CD4-positive, alpha-beta T cell (primary cell): ENCODE results near the gene GALK1. TPM values are rescaled to one million over a fixed set of nuclear protein-coding genes. Genes with fewer than 3 reads are reported as not detected.
"Not testable (repeated sequence)": the region's sequence is repeated elsewhere in the genome, so short reads cannot be mapped to it uniquely, and the experiment has no call there.

Experiments used
- ATAC-seq: fragments of 200-7000 bp; cut with Tn5 transposase; one replicate; pipeline ENCODE4 v1.10.0; 2022; ENCODE audit warnings: mild to moderate bottlenecking; ENCODE audit not compliant: poor library complexity
- CTCF ChIA-PET: fragments of 350-600 bp; sonication (Branson Sonifier 250); formaldehyde crosslinking; loops from one replicate; lab custom pipeline; 2021; ENCODE audit warnings: antibody characterized with exemption, inconsistent platforms; lab: Charles Lee
- POLR2A ChIA-PET: fragments of 350-600 bp; sonication (Branson Sonifier 250); formaldehyde crosslinking; loops from one replicate; lab custom pipeline; 2021; ENCODE audit warnings: antibody characterized with exemption, inconsistent platforms; lab: Charles Lee
- DNase-seq, 14 experiments: peaks; one replicate each; pipeline ENCODE4 v3.0.0-alpha.2; 2013 to 2020; ENCODE audit warnings: mixed read lengths in 2 of 14
- H3K27ac ChIP-seq, 2 donors: one replicate each; pipeline versions ENCODE4 v1.5.1 to v1.7.0; 2013; ENCODE audit warnings: low read length in 2 of 2, low read depth in 1 of 2, mild to moderate bottlenecking in 1 of 2
- H3K27me3 ChIP-seq, 2 experiments: 1 replicate in 1 of 2; 2 replicates in 1 of 2; pipeline versions ENCODE4 v1.6.1 to v1.7.0; 2013; ENCODE audit warnings: low read length in 2 of 2, control low read depth in 1 of 2, mild to moderate bottlenecking in 1 of 2, moderate library complexity in 1 of 2; ENCODE audit not compliant: insufficient read depth in 2 of 2, control insufficient read depth in 1 of 2
- H3K36me3 ChIP-seq: one replicate; pipeline ENCODE4 v1.6.1; 2013; ENCODE audit warnings: low read length, control low read depth; ENCODE audit not compliant: insufficient read depth
- H3K4me1 ChIP-seq: one replicate; pipeline ENCODE4 v1.6.1; 2013; ENCODE audit warnings: low read length, control low read depth; ENCODE audit not compliant: insufficient read depth
- H3K4me3 ChIP-seq: one replicate; pipeline ENCODE4 v1.5.1; 2013; ENCODE audit warnings: mild to moderate bottlenecking, low read length, moderate library complexity
- H3K9me3 ChIP-seq, 2 experiments: 1 replicate in 1 of 2; 2 replicates in 1 of 2; pipeline versions ENCODE4 v1.6.1 to v1.7.0; 2013; ENCODE audit warnings: low read length in 2 of 2, mild to moderate bottlenecking in 2 of 2, control low read depth in 1 of 2, moderate library complexity in 1 of 2; ENCODE audit not compliant: control insufficient read depth in 1 of 2, insufficient read depth in 1 of 2
- H3K27ac Mint-ChIP-seq: one replicate; pipeline ENCODE4 v1.8.0; 2020; ENCODE audit warnings: mixed read lengths
- H3K27me3 Mint-ChIP-seq: one replicate; pipeline ENCODE4 v1.8.0; 2021; ENCODE audit warnings: mixed read lengths
- H3K36me3 Mint-ChIP-seq: one replicate; pipeline ENCODE4 v1.8.0; 2021; ENCODE audit warnings: low read depth, mixed read lengths
- H3K4me1 Mint-ChIP-seq: one replicate; pipeline ENCODE4 v1.8.0; 2021; ENCODE audit warnings: low read depth, mixed read lengths
- H3K4me3 Mint-ChIP-seq: one replicate; pipeline ENCODE4 v1.8.0; 2020; ENCODE audit warnings: mild to moderate bottlenecking, mixed read lengths
- H3K9me3 Mint-ChIP-seq: one replicate; pipeline ENCODE4 v1.8.0; 2020; ENCODE audit warnings: mixed read lengths
- intact Hi-C, 2 experiments: fragments of 100-400 bp; cut with DNase I in 1 of 2; cut with micrococcal nuclease in 1 of 2; formaldehyde crosslinking; loops; one replicate each; pipeline versions ENCODE4 v1.15.1 to v1.9.0; 2023 to 2025; cut with DNase I, micrococcal nuclease
- total RNA-seq, 174 experiments: library from RNA in 2 of 174; stranded (reverse) in 2 of 174; gene quantifications; one replicate each; pipeline ENCODE4 v1.2.3 and lab custom pipeline; 2021 to 2026
- TF ChIP-seq, protein P1 (sequence below): fragments of 200-600 bp; IDR thresholded peaks from one replicate; pipeline ENCODE4 v1.8.0; 2022; ENCODE audit warnings: antibody characterized with exemption, mild to moderate bottlenecking

The GALK1 gene
- total RNA-seq, 2 experiments from 2014 or later: 5.9 to 6.0 TPM

DNA sequence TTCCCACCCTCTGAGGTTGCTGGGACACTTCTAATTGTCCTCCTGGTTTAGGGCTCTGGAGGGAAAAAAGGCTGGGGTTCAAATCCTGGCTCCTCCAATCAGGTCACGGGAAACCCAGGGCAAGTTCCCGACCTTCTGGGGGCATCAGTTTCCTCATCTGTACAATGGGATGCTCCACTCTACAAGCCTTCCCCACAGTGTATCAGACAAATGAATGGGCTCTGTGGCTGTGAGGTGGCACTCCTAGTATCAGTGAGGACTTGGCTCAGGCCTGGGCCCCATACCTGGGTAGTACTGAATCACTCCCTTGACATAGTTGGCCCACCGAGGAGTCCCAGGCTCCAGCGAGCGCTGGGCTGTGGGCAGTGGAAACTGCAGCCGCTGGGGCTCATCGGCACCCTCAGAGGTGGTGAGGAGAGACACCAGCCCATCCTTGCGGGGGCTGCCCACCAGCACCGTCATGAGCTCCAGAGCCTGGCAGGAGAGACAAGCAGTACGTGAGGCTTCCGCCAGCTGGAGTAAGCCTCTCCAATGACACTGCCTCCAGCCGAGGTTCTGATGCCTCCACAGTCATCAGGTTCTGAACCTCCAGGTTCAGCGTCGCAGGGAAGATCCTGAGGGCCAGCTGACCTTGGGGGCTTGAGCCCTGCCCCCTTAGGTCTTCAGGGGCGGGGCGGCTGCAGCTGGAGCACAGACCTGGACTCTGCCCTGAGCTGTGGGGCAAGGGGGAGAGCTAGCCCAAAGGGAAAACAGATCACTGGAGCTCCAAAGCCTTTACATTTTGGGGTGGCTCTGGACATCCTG is 1.2 kb downstream of the GALK1 start:
- Mint-ChIP-seq H3K9me3 (no peaks in the 10 kb centered on the region), H3K4me3 (peak overlapping the region; percentile 74), H3K4me1 (peaks cover 16% of the 10 kb centered on the region), H3K27ac (peak overlapping the region; percentile 44), H3K36me3 (no peaks in the 10 kb centered on the region), H3K27me3 (no peaks in the 10 kb centered on the region)
- Histone ChIP-seq H3K27me3 (no peaks in the 10 kb centered on the region), H3K9me3 (no peaks in the 10 kb centered on the region), H3K36me3 (no peaks in the 10 kb centered on the region), H3K4me3 (peak overlapping the region; percentile 65), H3K27ac (no peak overlapping the region), H3K4me1 (peaks cover 24% of the 10 kb centered on the region)
- POLR2A ChIA-PET: interaction anchor here (0.7 to 8.0 kb wide), 10 partner anchors 10 to 132 kb away, joined by 3 to 246 read pairs (median 11); partner anchors contain the start of genes RECQL5, SAP30BP, TRIM65 and UNC13D
- DNase-seq: no peak
- intact Hi-C loops: loop anchor here (2.0 to 5.0 kb wide), 4 partner anchors 15 to 243 kb away; partner anchors contain the start of gene MRPL38 (in 1 of the 2)
- CTCF ChIA-PET: interaction anchor here (0.6 to 5.5 kb wide), 8 partner anchors 10 to 86 kb away, joined by 3 to 47 read pairs (median 16); partner anchors contain the start of gene UNK
- TF ChIP-seq, protein P1, sequence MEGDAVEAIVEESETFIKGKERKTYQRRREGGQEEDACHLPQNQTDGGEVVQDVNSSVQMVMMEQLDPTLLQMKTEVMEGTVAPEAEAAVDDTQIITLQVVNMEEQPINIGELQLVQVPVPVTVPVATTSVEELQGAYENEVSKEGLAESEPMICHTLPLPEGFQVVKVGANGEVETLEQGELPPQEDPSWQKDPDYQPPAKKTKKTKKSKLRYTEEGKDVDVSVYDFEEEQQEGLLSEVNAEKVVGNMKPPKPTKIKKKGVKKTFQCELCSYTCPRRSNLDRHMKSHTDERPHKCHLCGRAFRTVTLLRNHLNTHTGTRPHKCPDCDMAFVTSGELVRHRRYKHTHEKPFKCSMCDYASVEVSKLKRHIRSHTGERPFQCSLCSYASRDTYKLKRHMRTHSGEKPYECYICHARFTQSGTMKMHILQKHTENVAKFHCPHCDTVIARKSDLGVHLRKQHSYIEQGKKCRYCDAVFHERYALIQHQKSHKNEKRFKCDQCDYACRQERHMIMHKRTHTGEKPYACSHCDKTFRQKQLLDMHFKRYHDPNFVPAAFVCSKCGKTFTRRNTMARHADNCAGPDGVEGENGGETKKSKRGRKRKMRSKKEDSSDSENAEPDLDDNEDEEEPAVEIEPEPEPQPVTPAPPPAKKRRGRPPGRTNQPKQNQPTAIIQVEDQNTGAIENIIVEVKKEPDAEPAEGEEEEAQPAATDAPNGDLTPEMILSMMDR: no peak
- ATAC-seq: no peak

DNA sequence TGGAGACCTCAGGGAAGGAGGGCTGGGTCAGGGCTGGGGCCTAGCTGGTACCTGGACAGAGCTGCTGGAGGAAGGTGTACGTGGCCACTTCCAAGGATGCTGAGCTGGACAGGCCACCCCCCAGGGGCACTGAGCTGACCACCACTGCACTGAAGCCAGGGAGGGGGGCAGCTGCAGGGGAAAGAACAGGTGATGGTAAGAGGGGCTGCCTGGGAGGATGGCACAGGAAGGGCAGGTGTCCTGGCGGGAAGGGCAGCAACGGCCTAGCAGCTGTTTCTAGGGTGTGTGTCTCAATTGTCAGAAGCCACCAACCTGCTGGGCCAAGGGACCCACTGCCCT is 1.8 kb downstream of the GALK1 start:
- Mint-ChIP-seq H3K4me1 (peaks cover 16% of the 10 kb centered on the region), H3K9me3 (no peaks in the 10 kb centered on the region), H3K36me3 (no peaks in the 10 kb centered on the region), H3K27ac (no peak overlapping the region), H3K27me3 (no peaks in the 10 kb centered on the region), H3K4me3 (peak overlapping the region; percentile 42)
- DNase-seq: no peak
- POLR2A ChIA-PET: interaction anchor here (4.0 to 8.0 kb wide), 2 partner anchors 13 to 21 kb away, joined by 55 to 246 read pairs; partner anchors contain the start of gene UNK
- H3K4me3 ChIP-seq: no peak overlapping the region
- CTCF ChIA-PET: interaction anchor here (1.5 to 5.5 kb wide), 3 partner anchors 9 to 67 kb away, joined by 3 to 47 read pairs (median 16); no protein-coding TSS in a partner anchor
- ATAC-seq: no peak
- intact Hi-C loops: loop anchor here in 1 of 2 experiments (5.0 kb wide), 2 partner anchors 139 to 244 kb away; partner anchors contain the start of gene MRPL38
- H3K27ac ChIP-seq: no peak overlapping the region
- H3K36me3 ChIP-seq: peaks cover 2% of the 10 kb centered on the region
- H3K9me3 ChIP-seq: no peaks in the 10 kb centered on the region
- no peaks in the 10 kb centered on the region for H3K27me3 ChIP-seq
- peaks cover 24% of the 10 kb centered on the region for H3K4me1 ChIP-seq
- TF ChIP-seq, protein P1: no peak

DNA sequence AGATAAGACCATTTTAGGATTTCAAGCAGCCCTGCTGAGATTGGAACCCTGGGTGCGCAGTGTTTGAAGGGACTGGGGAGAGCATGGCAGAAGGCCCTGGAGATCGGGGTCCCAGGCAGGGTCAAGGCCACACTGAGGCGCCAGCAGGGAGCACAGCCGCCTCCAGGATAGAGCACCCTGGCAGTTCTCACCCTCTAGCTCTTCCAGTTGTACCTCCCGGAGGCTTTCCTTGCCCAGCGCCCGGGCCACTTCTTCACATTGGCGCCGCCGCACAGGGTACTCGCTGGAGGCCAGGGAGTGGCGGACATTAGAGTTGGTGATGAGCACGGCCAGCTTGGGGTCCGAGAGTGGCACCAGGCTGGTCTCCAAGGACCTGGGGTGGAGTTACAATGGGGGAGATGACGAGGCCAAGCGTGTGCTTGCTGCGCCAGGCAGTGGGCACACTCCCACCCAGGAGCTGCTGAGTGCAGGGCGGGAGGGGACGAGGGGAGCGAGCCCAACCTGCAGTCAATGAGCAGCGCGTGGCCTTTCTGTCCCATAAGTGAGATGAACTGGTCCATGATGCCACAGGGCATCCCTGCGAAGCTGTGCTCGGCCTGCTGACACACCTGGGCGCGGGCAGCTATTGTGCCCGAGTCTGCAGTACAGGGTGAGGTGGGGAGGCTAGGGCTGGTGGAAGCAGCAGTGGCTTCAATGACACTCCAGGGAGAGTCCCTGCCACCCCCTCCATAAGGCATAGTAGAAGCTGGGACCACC is 2.3 kb downstream of the GALK1 start:
- intact Hi-C loops: loop anchor here in 1 of 2 experiments (5.0 kb wide), 2 partner anchors 140 to 245 kb away; partner anchors contain the start of gene MRPL38
- no peaks in the 10 kb centered on the region for H3K9me3 ChIP-seq
- Mint-ChIP-seq H3K4me3 (peak overlapping the region; percentile 63), H3K27me3 (no peaks in the 10 kb centered on the region), H3K4me1 (peaks cover 16% of the 10 kb centered on the region), H3K36me3 (no peaks in the 10 kb centered on the region), H3K9me3 (no peaks in the 10 kb centered on the region), H3K27ac (no peak overlapping the region)
- POLR2A ChIA-PET: interaction anchor here (0.7 to 8.0 kb wide), 3 partner anchors 9 to 22 kb away, joined by 4 to 246 read pairs (median 55); partner anchors contain the start of gene UNK
- no peaks in the 10 kb centered on the region for H3K27me3 ChIP-seq
- ATAC-seq (no peak), DNase-seq (no peak)
- CTCF ChIA-PET: interaction anchor here (0.9 to 5.5 kb wide), 7 partner anchors 9 to 85 kb away, joined by 3 to 47 read pairs (median 3); partner anchors contain the start of gene ITGB4
- TF ChIP-seq, protein P1: no peak
- H3K27ac ChIP-seq: no peak overlapping the region
- H3K36me3 ChIP-seq: peaks cover 3% of the 10 kb centered on the region
- H3K4me3 ChIP-seq: no peak overlapping the region
- peaks cover 24% of the 10 kb centered on the region for H3K4me1 ChIP-seq

DNA sequence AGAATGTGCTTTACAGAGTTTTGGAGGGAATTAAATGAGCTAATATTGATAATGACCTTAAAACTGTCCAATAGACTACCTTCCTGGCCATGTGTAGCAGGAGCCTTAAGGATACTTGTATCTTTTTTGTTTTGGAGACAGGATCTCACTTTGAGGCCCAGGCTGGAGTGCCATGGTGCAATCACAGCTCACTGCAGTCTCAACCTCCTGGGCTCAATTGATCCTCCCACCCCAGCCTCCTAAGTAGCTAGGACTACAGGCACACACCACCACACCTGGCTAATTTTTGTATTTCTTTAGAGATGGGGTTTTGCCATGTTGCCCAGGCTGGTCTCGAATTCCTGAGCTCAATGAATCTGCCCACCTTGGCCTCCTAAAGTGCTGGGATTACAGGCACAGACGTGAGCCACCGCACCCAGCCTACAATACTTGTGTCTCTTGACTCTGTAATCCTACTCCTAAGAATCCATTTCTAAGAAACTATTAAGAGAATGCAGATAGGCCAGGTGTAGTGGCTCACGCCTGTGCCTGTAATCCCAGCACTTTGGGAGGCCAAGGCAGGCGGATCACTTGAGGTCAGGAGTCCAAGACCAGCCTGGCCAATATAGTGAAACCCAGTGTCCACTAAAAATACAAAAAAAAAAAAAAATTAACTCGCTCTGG is 4.9 kb downstream of the GALK1 start:
- H3K27ac Mint-ChIP-seq, H3K36me3 Mint-ChIP-seq: not testable (repeated sequence)
- intact Hi-C loops: loop anchor here in 1 of 2 experiments (5.0 to 10.0 kb wide), 3 partner anchors 142 to 495 kb away; partner anchors contain the start of genes GGA3, MRPL38 and MRPS7

More for the DNA sequence above, 4.9 kb downstream of the GALK1 start:
- POLR2A ChIA-PET: interaction anchor here (8.0 kb wide), 1 partner anchor 16 kb away, joined by 246 read pairs; a partner anchor contains a TSS
- H3K27ac ChIP-seq, CTCF ChIA-PET, H3K4me3 ChIP-seq, H3K4me3 Mint-ChIP-seq, ATAC-seq, H3K36me3 ChIP-seq, DNase-seq, H3K9me3 Mint-ChIP-seq, H3K27me3 ChIP-seq, H3K9me3 ChIP-seq, H3K27me3 Mint-ChIP-seq: not testable (repeated sequence)
- H3K4me1 Mint-ChIP-seq: peaks cover 16% of the 10 kb centered on the region
- peaks cover 21% of the 10 kb centered on the region for H3K4me1 ChIP-seq
